T-helper 22 cell (primary cell): ENCODE results near the gene IFIT3.

Source experiments
- DNase-seq: peaks from one replicate; pipeline ENCODE4 v3.0.0-alpha.2; 2020; ENCODE audit warnings: low read depth

IFIT3 gene

GRCh38 chr10:89357975-89358374, 30.2 kb downstream of the IFIT3 start:
- DNase-seq: no peak

- DNase-seq: no peak
Observed at GRCh38 chr10:89360157-89360556, 32.4 kb downstream of the IFIT3 start.

- DNase-seq: no peak
Observed at GRCh38 chr10:89362929-89363328, 35.1 kb downstream of the IFIT3 start.

GRCh38 chr10:89363729-89364442, 36.1 kb downstream of the IFIT3 start:
- DNase-seq: no peak

GRCh38 chr10:89364531-89364930, 36.7 kb downstream of the IFIT3 start:
- no peak for DNase-seq

GRCh38 chr10:89367529-89367928, 39.7 kb downstream of the IFIT3 start:
- no peak for DNase-seq

GRCh38 chr10:89368129-89368528, 40.3 kb downstream of the IFIT3 start:
- no peak for DNase-seq

- no peak for DNase-seq
Observed at GRCh38 chr10:89369156-89370105, 41.6 kb downstream of the IFIT3 start.

- no peak for DNase-seq
Observed at GRCh38 chr10:89371079-89371478, 43.3 kb downstream of the IFIT3 start.

- no peak for DNase-seq
Observed at GRCh38 chr10:89371987-89372386, 44.2 kb downstream of the IFIT3 start.

GRCh38 chr10:89373916-89374711, 46.3 kb downstream of the IFIT3 start:
- DNase-seq: no peak

- DNase-seq: no peak
Observed at GRCh38 chr10:89374713-89375141, 46.9 kb downstream of the IFIT3 start.

- no peak for DNase-seq
Observed at GRCh38 chr10:89377705-89378637, 50.2 kb downstream of the IFIT3 start, which contains the start of gene IFIT1B. TSS of gene IFIT1B (plus strand) at chr10:89378056. CDS start at chr10:89378136, 80 bp downstream.

- no peak for DNase-seq
Observed at GRCh38 chr10:89379103-89379502, 51.3 kb downstream of the IFIT3 start.

GRCh38 chr10:89382757-89383156, 55.0 kb downstream of the IFIT3 start:
- no peak for DNase-seq

- no peak for DNase-seq
Observed at GRCh38 chr10:89384474-89385340, 56.9 kb downstream of the IFIT3 start.

- no peak for DNase-seq
Observed at GRCh38 chr10:89388806-89389205, 61.0 kb downstream of the IFIT3 start.

- DNase-seq: no peak
Observed at GRCh38 chr10:89389254-89389653, 61.5 kb downstream of the IFIT3 start.
